Measurements from ENCODE around the gene MLLT10. TPM values are rescaled to one million over a fixed set of nuclear protein-coding genes. Genes with fewer than 3 reads are reported as not detected.

Gene MLLT10
- total and polyA plus RNA-seq, 9 of the 15 experiments (the other 6 are each of a cell fraction or from before 2014, with no cell fraction given): 18.8 to 81.4 (median 64.2) TPM

- no peak for TF ChIP-seq L3MBTL2 (IDR thresholded peaks at IDR 0.05)
- no peak for TF ChIP-seq ZNF280A (IDR thresholded peaks at IDR 0.05; ENCODE audit: low read depth, partially characterized antibody)
Observed at GRCh38 chr10:21487416-21488180, 46.4 kb upstream of the MLLT10 start (continued).

DNA sequence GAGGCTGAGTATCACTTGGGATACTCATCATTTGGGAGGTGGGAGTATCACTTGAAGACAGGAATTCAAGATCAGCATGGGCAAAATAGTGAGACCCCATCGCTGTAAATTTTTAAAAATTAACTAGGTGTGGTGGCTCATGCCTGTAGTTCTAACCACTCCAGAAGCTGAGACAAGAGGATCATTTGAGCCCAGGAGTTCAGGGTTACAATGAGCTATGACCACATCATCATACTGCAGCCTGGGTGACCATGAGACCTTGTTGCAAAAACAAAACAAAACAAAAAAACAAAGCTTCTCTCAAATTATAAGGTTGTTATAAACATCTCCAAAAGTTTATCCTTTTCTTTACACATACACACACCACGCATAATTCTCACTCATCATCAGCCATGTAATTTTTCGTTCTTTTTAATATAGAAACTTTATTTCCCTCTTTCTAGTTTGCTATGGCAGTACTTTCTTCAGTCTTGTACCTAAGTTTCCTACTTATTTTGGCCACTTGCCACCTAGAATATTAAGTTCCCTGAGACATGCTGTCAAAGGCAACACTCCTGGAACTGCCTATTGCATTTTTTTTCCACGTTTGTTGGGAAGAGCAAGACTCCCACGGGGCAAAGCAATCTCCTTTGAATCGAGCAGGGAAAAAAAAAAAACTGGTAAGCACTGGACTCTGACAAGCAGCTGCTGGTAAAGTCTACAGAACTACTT is 45.6 kb upstream of the MLLT10 start:
- no peak; the same call in 2 of the 3 replicates for ATAC-seq
- no TSS peak for BruUV-seq (replicated peaks)
- in situ Hi-C loops (cut with MboI) (loop anchor here (25.0 kb wide), 1 partner anchor 449 kb away; no protein-coding TSS in a partner anchor), intact Hi-C loops (cut with micrococcal nuclease) (no loop called here)
- TF ChIP-seq ZNF436 (CRISPR knock-in tag; IDR thresholded peaks at IDR 0.05) (no peak), NCOA2 (IDR thresholded peaks at IDR 0.05; ENCODE audit: partially characterized antibody in 2 of 2) (no peak), NFIC (IDR thresholded peaks at IDR 0.05) (peak; percentile 21; the same call in 1 of the 2 replicates)
- ChIA-PET CTCF (ENCODE audit: low intra/inter-chr PET ratio) (no interaction called here), POLR2A (interaction anchor here (0.9 to 1.6 kb wide), 2 partner anchors 9 to 129 kb away, joined by 3 to 4 read pairs; no protein-coding TSS in a partner anchor)
- Histone ChIP-seq H3K4me3 (no peak overlapping the region), H3K27ac (ENCODE audit: extremely low read depth, low read depth, low read length) (no peak overlapping the region), H3K9me1 (ENCODE audit: control insufficient read depth, insufficient read depth, low read length) (no peaks in the 10 kb centered on the region), H3K36me3 (ENCODE audit: control insufficient read depth, insufficient read depth, low read length) (no peaks in the 10 kb centered on the region), H2AFZ (ENCODE audit: low read depth, low read length) (peak overlapping the region; percentile 40), H3K4me1 (replicated peaks in 1 of 2; ENCODE audit: control insufficient read depth in 2 of 2, insufficient read depth in 2 of 2, low read length in 2 of 2) (no peaks in the 10 kb centered on the region), H3K27me3 (ENCODE audit: control insufficient read depth in 2 of 2, insufficient read depth in 2 of 2, low read length in 2 of 2) (no peaks in the 10 kb centered on the region), H3K79me2 (ENCODE audit: control insufficient read depth, insufficient read depth, low read length) (no peaks in the 10 kb centered on the region), H3K9ac (ENCODE audit: insufficient read depth in 1 of 2, low read depth in 2 of 2, low read length in 2 of 2) (no peak overlapping the region), H4K20me1 (replicated peaks; ENCODE audit: control insufficient read depth, insufficient read depth, low read length) (no peaks in the 10 kb centered on the region), H3K4me2 (ENCODE audit: insufficient read depth, low read length) (no peak overlapping the region), H3K9me3 (replicated peaks; ENCODE audit: control insufficient read depth, insufficient read depth, low read depth, low read length) (no peaks in the 10 kb centered on the region)
- no peak for DNase-seq (ENCODE audit: extremely low read depth in 1 of 4, low spot score in 3 of 4)
- WGBS (ENCODE audit: insufficient coverage, low coverage, missing lambda C conversion rate): 17% methylated on average over 6 of the region's 6 CpGs
- FAIRE-seq: no peak
